Measurements from ENCODE around the gene RFNG. TPM values are rescaled to one million over a fixed set of nuclear protein-coding genes. Genes with fewer than 3 reads are reported as not detected.

Gene RFNG
- total and polyA plus RNA-seq, 10 of the 15 experiments (the other 5 are each of a cell fraction or from before 2014, with no cell fraction given) = 0.10 to 19.6 (median 6.2) TPM

GRCh38 chr17:82101301-82101715 lies 49.7 kb upstream of the RFNG start:
- ATAC-seq (no peak), DNase-seq (ENCODE audit: low read depth, low spot score) (no peak), FAIRE-seq (no peak)
- Histone ChIP-seq H3K36me3 (ENCODE audit: control insufficient read depth in 2 of 2, insufficient read depth in 2 of 2, low read length in 1 of 2) (peaks cover 0 to 1% of the 10 kb centered on the region in 2 experiments; a peak in 1 of 4 replicates), H2AFZ (ENCODE audit: control insufficient read depth, low read depth, low read length) (no peak overlapping the region), H3K27me3 (replicated peaks in 1 of 2; ENCODE audit: control insufficient read depth in 2 of 2, insufficient read depth in 2 of 2, low read length in 1 of 2) (no peaks in the 10 kb centered on the region), H3K27ac (ENCODE audit: control insufficient read depth, insufficient read depth) (no peak overlapping the region), H3K9me3 (replicated peaks; ENCODE audit: control insufficient read depth, insufficient read depth, low read length) (no peaks in the 10 kb centered on the region), H4K20me1 (ENCODE audit: control insufficient read depth, insufficient read depth) (no peaks in the 10 kb centered on the region; the same call in 1 of the 2 replicates), H3K9ac (ENCODE audit: control insufficient read depth, insufficient read depth, low read length) (no peak overlapping the region), H3K4me1 (ENCODE audit: control insufficient read depth, insufficient read depth, low read length) (peaks cover 27% of the 10 kb centered on the region), H3K79me2 (ENCODE audit: control insufficient read depth, insufficient read depth, low read length) (peaks cover 45% of the 10 kb centered on the region), H3K4me2 (ENCODE audit: control insufficient read depth, insufficient read depth) (no peak overlapping the region), H3K4me3 (no peak overlapping the region)
- WGBS (ENCODE audit: insufficient coverage, insufficient replicate concordance, low lambda C conversion rate, missing lambda C conversion rate) = 92% methylated on average over 10 of the region's 10 CpGs
- ChIA-PET RAD21 (ENCODE audit: unreplicated experiment) (no interaction called here), POLR2A (no interaction called here), SMC1A (ENCODE audit: uncharacterized antibody, unreplicated experiment) (no interaction called here), CTCF (no interaction called here)
- TF ChIP-seq SKIL (IDR thresholded peaks at IDR 0.05; ENCODE audit: low read depth, poor library complexity, severe bottlenecking) (no peak), ETV6 (conservative IDR thresholded peaks at IDR 0.05 in 1 of 2, IDR thresholded peaks at IDR 0.05 in 1 of 2; ENCODE audit: borderline replicate concordance in 1 of 2, low read depth in 1 of 2) (no peak), CTCF (IDR thresholded peaks at IDR 0.05 in 2 of 3, conservative IDR thresholded peaks at IDR 0.05 in 1 of 3; ENCODE audit: control insufficient read depth in 2 of 3, extremely low read depth in 1 of 3, insufficient read depth in 1 of 3, low read depth in 3 of 3, low read length in 3 of 3) (no peak), POU2F2 (IDR thresholded peaks at IDR 0.05; ENCODE audit: borderline replicate concordance, low read depth, low read length) (no peak), MTA2 (IDR thresholded peaks at IDR 0.05; ENCODE audit: low read depth) (no peak), PAX5 (IDR thresholded peaks at IDR 0.05; ENCODE audit: borderline replicate concordance, low read depth, low read length) (no peak), POLR2AphosphoS5 (IDR thresholded peaks at IDR 0.05; ENCODE audit: low read length) (no peak), CUX1 (IDR thresholded peaks at IDR 0.05; ENCODE audit: insufficient replicate concordance, low read depth, low read length) (no peak)
- no TSS peak for BruUV-seq (replicated peaks)
- in situ Hi-C loops (cut with MboI) (no loop called here), intact Hi-C loops (cut with micrococcal nuclease; ENCODE audit: unreplicated experiment) (no loop called here)
